PC-3 (cell line): Measurements from ENCODE around the gene RASSF4. TPM values are rescaled to one million over a fixed set of nuclear protein-coding genes. Genes with fewer than 3 reads are reported as not detected.

ENCODE experiments used
- ATAC-seq: fragments of 200-7000 bp; cut with Tn5 transposase; 2 replicates; pipeline ENCODE4 v1.9.1; 2020; ENCODE audit warnings: mild to moderate bottlenecking, moderate library complexity
- BruUV-seq: library from RNA; stranded (reverse); fragments of 400-500 nt; replicated peaks from 2 replicates; lab custom pipeline; 2021; lab: Mats Ljungman, UMichigan
- CTCF ChIA-PET: fragments of 300-600 bp; sonication (Branson Sonifier 250); formaldehyde crosslinking; loops from one replicate; lab custom pipeline; 2022; ENCODE audit warnings: antibody characterized with exemption; lab: Charles Lee
- POLR2A ChIA-PET: fragments of 300-600 bp; sonication (Branson Sonifier 250); formaldehyde crosslinking; loops from one replicate; lab custom pipeline; 2022; ENCODE audit warnings: antibody characterized with exemption; ENCODE audit not compliant: unreplicated experiment; lab: Charles Lee
- DNase-seq: peaks from one replicate; pipeline ENCODE4 v3.0.0-alpha.2; 2015
- H2AFZ ChIP-seq: fragments of 300-600 bp; sonication (generic); 2 replicates; pipeline ENCODE4 v1.6.0; 2016; ENCODE audit warnings: antibody characterized with exemption, low read length
- H3F3A ChIP-seq: fragments of 300-600 bp; sonication (generic); one replicate; pipeline ENCODE4 v1.6.0; 2017; ENCODE audit warnings: antibody characterized with exemption, low read length, control low read depth, mild to moderate bottlenecking; ENCODE audit not compliant: unreplicated experiment
- H3K27ac ChIP-seq: fragments of 300-600 bp; sonication (generic); 2 replicates; pipeline ENCODE4 v1.5.1; 2016; ENCODE audit warnings: mild to moderate bottlenecking, low read length
- H3K27me3 ChIP-seq: fragments of 300-600 bp; sonication (generic); 2 replicates; pipeline ENCODE4 v1.6.1; 2016; ENCODE audit warnings: low read length, mixed read lengths
- H3K36me3 ChIP-seq: fragments of 300-600 bp; sonication (generic); 2 replicates; pipeline ENCODE4 v1.6.1; 2016; ENCODE audit warnings: low read depth, mixed run types, low read length, mixed read lengths
- H3K4me1 ChIP-seq: fragments of 300-600 bp; sonication (generic); 2 replicates; pipeline ENCODE4 v1.5.1; 2016; ENCODE audit warnings: low read length; ENCODE audit not compliant: insufficient read depth
- H3K4me2 ChIP-seq: fragments of 300-600 bp; sonication (generic); 2 replicates; pipeline ENCODE4 v1.6.0; 2016; ENCODE audit warnings: low read length
- H3K4me3 ChIP-seq: fragments of 300-600 bp; sonication (generic); 2 replicates; pipeline ENCODE4 v1.5.1; 2016; ENCODE audit warnings: mild to moderate bottlenecking, low read length, mixed read lengths
- H3K79me2 ChIP-seq: fragments of 300-600 bp; sonication (generic); 2 replicates; pipeline ENCODE4 v1.6.1; 2017; ENCODE audit warnings: low read length, mixed read lengths
- H3K9ac ChIP-seq: fragments of 300-600 bp; sonication (generic); 2 replicates; pipeline ENCODE4 v1.6.0; 2016; ENCODE audit warnings: mild to moderate bottlenecking, low read length
- H3K9me2 ChIP-seq: fragments of 300-600 bp; sonication (generic); replicated peaks from 2 replicates; pipeline ENCODE4 v1.6.1; 2016; ENCODE audit warnings: mixed run types, low read length, mixed read lengths
- H3K9me3 ChIP-seq: fragments of 300-600 bp; sonication (generic); 2 replicates; pipeline ENCODE4 v1.6.1; 2016; ENCODE audit warnings: low read length, mixed read lengths
- H4K20me1 ChIP-seq: fragments of 300-600 bp; sonication (generic); 2 replicates; pipeline ENCODE4 v1.6.1; 2016; ENCODE audit warnings: low read length, mixed read lengths
- EZH2 ChIP-seq: fragments of 300-600 bp; sonication (generic); IDR thresholded peaks from one replicate; pipeline ENCODE4 v1.6.1; 2017; ENCODE audit warnings: antibody characterized with exemption, mild to moderate bottlenecking, low read length; ENCODE audit not compliant: unreplicated experiment
- EZH2phosphoT487 ChIP-seq: fragments of 300-600 bp; sonication (generic); IDR thresholded peaks from 2 replicates; pipeline ENCODE4 v1.6.1; 2018; ENCODE audit warnings: mild to moderate bottlenecking, antibody characterized with exemption, low read length, borderline replicate concordance
- intact Hi-C: fragments of 100-400 bp; cut with micrococcal nuclease; formaldehyde crosslinking; loops from 2 replicates; pipeline ENCODE4 v1.9.0; 2023
- total RNA-seq: library from RNA; depleted of rRNA; stranded (reverse); fragments of >200 nt; gene quantifications from 2 replicates; pipeline ENCODE4 v1.2.3, GENCODE V29; 2014
- TF ChIP-seq, protein P1 (sequence below): fragments of 300-600 bp; sonication (generic); conservative IDR thresholded peaks from 2 replicates; pipeline ENCODE4 v1.5.1; 2017; ENCODE audit warnings: antibody characterized with exemption, low read depth, mild to moderate bottlenecking, low read length

Gene RASSF4
- total RNA-seq, 1 experiment from 2014 or later, result 8.7 TPM

DNA sequence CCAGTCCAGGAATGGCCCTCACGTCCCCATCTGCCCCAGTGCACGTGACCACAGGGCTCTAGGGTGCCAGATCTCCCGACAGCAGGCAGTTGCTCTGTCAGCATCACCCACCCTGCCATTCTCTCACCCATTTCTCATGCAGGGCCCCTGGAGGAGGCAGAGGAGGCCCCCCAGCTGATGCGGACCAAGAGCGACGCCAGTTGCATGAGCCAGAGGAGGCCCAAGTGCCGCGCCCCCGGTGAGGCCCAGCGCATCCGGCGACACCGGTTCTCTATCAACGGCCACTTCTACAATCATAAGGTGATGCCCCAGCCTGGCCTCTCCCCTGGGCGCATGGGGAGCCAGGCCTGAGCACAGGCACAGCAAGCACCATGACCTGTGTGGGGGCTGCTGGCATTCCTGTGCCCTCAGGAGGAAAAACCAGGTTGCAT is 25.1 kb downstream of the RASSF4 start:
- H3K27ac ChIP-seq, result no peak overlapping the region

DNA sequence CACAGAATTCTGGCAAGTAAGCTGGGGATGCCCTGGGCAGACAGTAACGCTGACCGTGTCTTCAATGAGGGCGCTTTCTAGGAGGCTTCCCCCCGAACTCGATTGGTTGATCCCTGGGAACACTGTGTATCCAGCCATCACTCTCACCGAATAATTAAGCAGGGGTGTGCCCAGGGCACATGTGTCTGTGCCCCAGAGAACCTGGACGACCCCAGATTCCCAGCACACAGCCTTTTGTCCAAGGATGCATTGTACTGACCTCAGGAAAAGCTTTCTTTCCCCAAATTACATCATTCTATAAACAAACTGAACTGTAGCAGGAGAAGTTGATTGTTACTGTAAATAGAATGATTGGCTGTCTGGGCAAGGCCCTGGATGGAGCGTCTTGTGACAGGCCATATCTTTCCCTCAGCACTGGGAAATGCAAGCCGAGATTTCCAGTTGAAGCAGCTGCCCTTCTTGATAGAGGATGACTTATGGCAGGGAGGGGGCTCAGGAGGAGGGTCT is 25.6 kb downstream of the RASSF4 start:
- intact Hi-C loops, result no loop called here
- no peak overlapping the region for H3K4me2 ChIP-seq

More for the DNA sequence above, 25.1 kb downstream of the RASSF4 start:
- no peaks in the 10 kb centered on the region for H3K9me3 ChIP-seq
- no peaks in the 10 kb centered on the region for H4K20me1 ChIP-seq
- no peak overlapping the region for H3K9ac ChIP-seq
- ATAC-seq, result no peak
- no TSS peak for BruUV-seq
- H3K79me2 ChIP-seq, result no peaks in the 10 kb centered on the region
- peaks cover 5% of the 10 kb centered on the region for H3F3A ChIP-seq
- TF ChIP-seq EZH2phosphoT487 (no peak), EZH2 (no peak)
- TF ChIP-seq, protein P1, sequence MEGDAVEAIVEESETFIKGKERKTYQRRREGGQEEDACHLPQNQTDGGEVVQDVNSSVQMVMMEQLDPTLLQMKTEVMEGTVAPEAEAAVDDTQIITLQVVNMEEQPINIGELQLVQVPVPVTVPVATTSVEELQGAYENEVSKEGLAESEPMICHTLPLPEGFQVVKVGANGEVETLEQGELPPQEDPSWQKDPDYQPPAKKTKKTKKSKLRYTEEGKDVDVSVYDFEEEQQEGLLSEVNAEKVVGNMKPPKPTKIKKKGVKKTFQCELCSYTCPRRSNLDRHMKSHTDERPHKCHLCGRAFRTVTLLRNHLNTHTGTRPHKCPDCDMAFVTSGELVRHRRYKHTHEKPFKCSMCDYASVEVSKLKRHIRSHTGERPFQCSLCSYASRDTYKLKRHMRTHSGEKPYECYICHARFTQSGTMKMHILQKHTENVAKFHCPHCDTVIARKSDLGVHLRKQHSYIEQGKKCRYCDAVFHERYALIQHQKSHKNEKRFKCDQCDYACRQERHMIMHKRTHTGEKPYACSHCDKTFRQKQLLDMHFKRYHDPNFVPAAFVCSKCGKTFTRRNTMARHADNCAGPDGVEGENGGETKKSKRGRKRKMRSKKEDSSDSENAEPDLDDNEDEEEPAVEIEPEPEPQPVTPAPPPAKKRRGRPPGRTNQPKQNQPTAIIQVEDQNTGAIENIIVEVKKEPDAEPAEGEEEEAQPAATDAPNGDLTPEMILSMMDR, result no peak
- H3K9me2 ChIP-seq, result no peaks in the 10 kb centered on the region
- no peak overlapping the region for H3K4me3 ChIP-seq
- no peaks in the 10 kb centered on the region for H3K27me3 ChIP-seq
- H3K36me3 ChIP-seq, result no peaks in the 10 kb centered on the region
- no peak overlapping the region for H3K4me2 ChIP-seq
- CTCF ChIA-PET, result no interaction called here
- H2AFZ ChIP-seq, result no peak overlapping the region
- POLR2A ChIA-PET, result no interaction called here
- no peak for DNase-seq
- H3K4me1 ChIP-seq, result peaks cover 35% of the 10 kb centered on the region
- intact Hi-C loops, result no loop called here

DNA sequence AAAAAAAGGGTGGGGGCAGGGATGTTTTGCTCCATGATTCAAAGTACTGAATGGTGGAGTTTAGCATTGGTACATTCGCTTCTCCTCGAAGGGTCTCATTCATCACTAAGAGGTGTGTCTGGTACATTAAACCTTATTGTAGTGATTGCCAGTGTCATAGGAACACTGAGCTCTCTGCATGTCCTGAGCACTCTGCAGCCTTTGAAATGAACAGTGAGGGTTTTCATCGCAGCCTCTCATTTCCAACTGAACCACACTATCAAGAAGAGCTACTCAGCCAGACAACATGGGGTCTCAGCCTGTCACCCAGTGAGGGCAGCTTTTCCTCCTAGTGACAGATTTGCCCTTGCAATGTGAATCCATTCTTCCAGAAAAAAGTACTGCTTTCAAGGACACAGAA is 26.6 kb downstream of the RASSF4 start:
- intact Hi-C loops, result no loop called here
- H3K27me3 ChIP-seq, result no peaks in the 10 kb centered on the region
- H3K9ac ChIP-seq, result no peak overlapping the region
- H4K20me1 ChIP-seq, result no peaks in the 10 kb centered on the region
- TF ChIP-seq EZH2phosphoT487, result no peak
- TF ChIP-seq EZH2, result no peak
- TF ChIP-seq, protein P1, result no peak
- no peaks in the 10 kb centered on the region for H3K9me3 ChIP-seq
- no peak overlapping the region for H3K4me2 ChIP-seq
- H3K79me2 ChIP-seq, result no peaks in the 10 kb centered on the region
- ATAC-seq, result no peak
- peaks cover 20% of the 10 kb centered on the region for H3K4me1 ChIP-seq
- no peak for DNase-seq
- no peak overlapping the region for H3K27ac ChIP-seq
- peaks cover 5% of the 10 kb centered on the region for H3F3A ChIP-seq
- POLR2A ChIA-PET, result no interaction called here
- CTCF ChIA-PET, result no interaction called here
- no TSS peak for BruUV-seq
- no peak overlapping the region for H3K4me3 ChIP-seq
- no peaks in the 10 kb centered on the region for H3K36me3 ChIP-seq
- no peaks in the 10 kb centered on the region for H3K9me2 ChIP-seq
- no peak overlapping the region for H2AFZ ChIP-seq

More for the DNA sequence above, 25.6 kb downstream of the RASSF4 start:
- Histone ChIP-seq H3K27me3 (no peaks in the 10 kb centered on the region), H3K27ac (no peak overlapping the region), H3K9me3 (no peaks in the 10 kb centered on the region), H4K20me1 (no peaks in the 10 kb centered on the region), H3K9ac (no peak overlapping the region), H3K79me2 (no peaks in the 10 kb centered on the region), H3K9me2 (no peaks in the 10 kb centered on the region), H3K36me3 (no peaks in the 10 kb centered on the region), H3K4me1 (peaks cover 30% of the 10 kb centered on the region), H2AFZ (no peak overlapping the region), H3F3A (peaks cover 5% of the 10 kb centered on the region), H3K4me3 (no peak overlapping the region)
- DNase-seq (no peak), ATAC-seq (no peak)
- TF ChIP-seq EZH2 (no peak), EZH2phosphoT487 (no peak)
- TF ChIP-seq, protein P1, result no peak
- ChIA-PET POLR2A (no interaction called here), CTCF (interaction anchor here (0.5 kb wide), 1 partner anchor 10 kb away, joined by 3 read pairs; no protein-coding TSS in a partner anchor)
- no TSS peak for BruUV-seq
